ENCODE measurements around the gene HABP4. TPM values are rescaled to one million over a fixed set of nuclear protein-coding genes. Genes with fewer than 3 reads are reported as not detected.
"Not testable (repeated sequence)": the region's sequence is repeated elsewhere in the genome, so short reads cannot be mapped to it uniquely, and the experiment has no call there.

Gene HABP4
- polyA plus RNA-seq, 1 donor = 11.3 TPM

GRCh38 chr9:96499257-96499656 lies 49.3 kb downstream of the HABP4 start:
- no peak for DNase-seq

DNA sequence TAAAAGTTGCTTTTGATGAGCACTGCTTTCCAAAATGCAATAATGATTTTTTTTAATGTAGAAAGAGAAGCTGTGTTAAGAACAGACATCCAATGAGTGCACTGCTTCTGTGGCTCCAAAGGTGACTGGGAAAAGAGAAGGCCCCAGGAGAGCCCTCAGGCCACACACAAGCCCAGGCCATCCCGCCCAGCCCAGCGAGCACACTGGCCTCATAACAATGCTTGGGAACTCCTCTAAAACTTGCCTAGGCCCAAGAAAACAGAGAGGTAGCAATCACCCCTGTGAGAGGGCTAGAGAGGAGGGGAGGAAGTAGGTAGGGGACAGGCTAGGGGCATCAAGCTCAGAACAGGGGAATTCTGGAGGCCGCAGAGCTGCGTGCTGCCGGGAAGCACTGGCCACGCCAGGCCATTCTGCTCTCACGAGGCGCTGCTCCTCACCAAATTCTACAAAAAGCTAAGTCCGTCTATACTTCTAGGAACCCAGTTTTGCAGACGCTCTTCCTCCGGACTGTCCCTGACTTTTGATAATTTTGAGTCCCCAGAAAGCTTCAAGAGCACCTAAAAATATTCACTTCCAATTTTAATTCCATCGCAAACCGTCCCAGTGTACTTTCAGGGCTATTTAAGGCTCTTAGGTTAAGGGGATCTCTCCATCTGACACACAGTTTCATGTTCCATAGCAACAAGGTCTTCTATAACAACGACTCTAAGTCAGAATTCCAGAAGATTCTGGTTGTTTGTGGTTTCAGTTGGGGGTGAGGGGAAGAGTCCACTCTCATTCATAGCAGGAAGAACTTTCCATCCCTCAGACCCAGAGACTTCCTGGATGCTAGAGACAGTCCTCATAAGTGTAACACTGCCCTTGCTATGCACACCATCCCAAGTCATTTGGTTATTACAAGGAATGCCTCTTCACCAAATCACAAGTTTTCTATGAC lies 51.0 kb downstream of the HABP4 start:
- no peak for DNase-seq

- DNase-seq = no peak
Measured at GRCh38 chr9:96501633-96502538, 51.9 kb downstream of the HABP4 start.

- DNase-seq = peak; percentile 73
Measured at GRCh38 chr9:96502539-96503373, 52.8 kb downstream of the HABP4 start.

DNA sequence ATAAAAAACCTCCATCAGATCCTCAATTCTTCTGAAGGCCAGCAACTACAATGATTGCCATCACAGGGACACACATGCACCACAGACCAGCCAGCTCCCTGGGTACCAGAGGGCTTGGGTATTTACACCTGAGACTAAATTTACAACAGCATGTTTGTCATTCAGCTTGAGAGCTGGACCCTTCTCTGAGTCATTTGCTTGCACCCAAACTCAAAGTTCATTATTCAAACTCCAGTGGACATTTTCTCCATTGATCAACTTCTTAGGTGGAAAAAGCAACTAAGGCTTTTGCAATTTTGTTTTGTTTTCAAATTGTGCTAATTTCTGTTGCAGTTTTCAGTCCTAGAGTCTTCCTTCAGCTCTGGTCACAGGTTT lies 53.4 kb downstream of the HABP4 start:
- DNase-seq = not testable (repeated sequence)

GRCh38 chr9:96503918-96504317 lies 53.9 kb downstream of the HABP4 start:
- no peak for DNase-seq

DNA sequence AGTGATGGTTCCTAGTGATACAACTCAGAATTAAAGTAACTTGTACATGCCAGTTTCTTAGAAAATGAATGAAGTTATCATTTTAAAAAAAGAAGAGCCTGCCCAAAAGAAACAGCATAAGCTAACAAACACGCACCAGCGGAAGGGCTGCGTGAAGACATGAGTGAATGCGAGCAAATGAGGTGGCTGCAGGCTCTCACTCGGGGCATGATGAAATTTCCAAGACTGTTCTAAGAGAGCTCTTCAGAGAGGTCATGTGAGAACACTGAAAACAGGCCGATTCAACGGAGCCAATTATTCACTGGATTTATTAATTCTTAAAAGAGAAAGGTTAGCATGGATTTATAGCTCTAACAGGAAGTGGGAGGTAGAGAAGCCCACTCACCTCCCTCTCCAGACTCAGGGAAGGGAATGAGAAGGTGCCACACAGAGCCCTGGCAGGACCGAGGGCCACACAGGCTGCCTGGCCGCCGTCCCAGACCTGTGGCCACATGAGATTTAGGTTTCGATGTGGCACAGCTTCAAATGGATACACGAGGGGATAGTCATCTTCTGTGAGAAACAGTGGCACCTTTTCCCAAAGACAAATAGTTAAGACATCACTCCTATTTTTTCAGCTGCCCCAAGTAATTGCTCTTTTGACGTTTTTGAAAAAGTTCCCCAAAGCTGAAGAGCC lies 55.5 kb downstream of the HABP4 start:
- no peak for DNase-seq

GRCh38 chr9:96508227-96508940 lies 58.4 kb downstream of the HABP4 start:
- no peak for DNase-seq

DNA sequence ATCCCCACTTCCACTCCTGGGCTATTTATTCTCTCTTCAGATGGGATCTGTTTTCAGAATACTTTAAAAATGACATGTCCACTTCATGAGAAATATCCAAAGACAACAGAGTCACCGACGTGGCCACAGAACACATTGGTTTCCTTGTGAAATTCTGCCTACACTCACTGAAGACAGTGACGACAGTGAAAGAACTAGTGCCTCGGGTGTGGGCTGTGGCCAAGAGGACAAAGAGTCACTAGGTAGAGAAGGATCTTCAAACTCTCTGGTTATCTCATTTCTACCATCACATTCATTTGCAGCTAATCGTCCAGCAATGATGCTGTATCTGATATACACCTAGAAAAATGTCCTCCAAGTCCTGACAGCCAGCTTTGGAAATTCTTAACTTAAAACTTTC lies 59.1 kb downstream of the HABP4 start:
- DNase-seq = no peak

DNA sequence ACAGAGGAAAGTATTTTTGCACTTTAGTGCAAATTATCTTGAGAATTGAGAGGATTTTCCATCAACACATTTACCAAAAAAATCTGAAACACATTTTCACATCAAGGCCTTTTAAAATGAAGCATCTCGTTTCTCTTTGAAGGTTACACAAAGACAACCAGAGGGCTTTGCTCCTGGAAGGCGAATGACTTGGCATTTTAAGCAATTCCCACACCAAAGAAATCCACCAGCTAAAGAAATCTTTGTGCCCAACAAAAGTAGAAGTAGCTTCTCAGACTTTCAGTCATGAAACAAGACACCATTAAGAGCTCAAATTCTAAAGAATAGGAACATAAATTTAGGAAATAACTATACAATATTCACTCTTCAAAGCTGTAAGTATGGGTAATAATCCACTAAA lies 59.9 kb downstream of the HABP4 start:
- no peak for DNase-seq

- no peak for DNase-seq
Measured at GRCh38 chr9:96510258-96510657, 60.3 kb downstream of the HABP4 start.

- DNase-seq = no peak
Measured at GRCh38 chr9:96512240-96512639, 62.3 kb downstream of the HABP4 start.

- DNase-seq = no peak
Measured at GRCh38 chr9:96513622-96514021, 63.7 kb downstream of the HABP4 start.

DNA sequence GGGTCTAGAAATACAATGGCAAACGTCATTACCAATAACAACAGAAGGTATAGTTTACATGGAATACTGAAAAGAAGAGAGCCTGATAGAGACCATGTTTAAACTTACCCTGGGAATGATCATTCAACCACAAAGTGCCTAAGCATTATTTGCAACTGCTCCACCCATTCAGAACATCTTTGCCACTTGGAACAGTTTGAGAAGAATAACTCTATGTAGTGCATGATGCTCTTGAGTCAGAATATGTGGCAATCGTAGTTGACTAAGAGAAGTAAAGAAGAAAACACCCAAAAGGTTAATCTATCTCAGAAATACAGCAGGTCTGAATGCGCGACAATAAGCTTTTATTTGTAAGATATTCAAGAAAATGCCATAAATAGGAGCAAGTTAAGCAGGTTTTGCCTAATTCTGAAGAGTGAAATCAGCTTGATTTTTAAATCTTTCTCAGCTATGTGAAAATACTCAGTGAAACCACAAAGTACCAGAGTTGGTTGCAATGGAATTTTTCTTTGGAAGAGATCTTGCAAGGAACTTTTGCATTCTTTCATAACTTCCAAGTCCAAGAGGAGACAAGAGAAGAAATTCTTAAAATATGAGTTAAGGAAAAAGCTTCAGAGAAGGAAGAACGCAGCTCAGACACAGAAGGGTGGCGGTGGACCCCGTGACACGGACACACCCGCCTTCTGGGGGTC lies 64.3 kb downstream of the HABP4 start:
- no peak for DNase-seq

- no peak for DNase-seq
Measured at GRCh38 chr9:96514800-96515158, 64.8 kb downstream of the HABP4 start.

DNA sequence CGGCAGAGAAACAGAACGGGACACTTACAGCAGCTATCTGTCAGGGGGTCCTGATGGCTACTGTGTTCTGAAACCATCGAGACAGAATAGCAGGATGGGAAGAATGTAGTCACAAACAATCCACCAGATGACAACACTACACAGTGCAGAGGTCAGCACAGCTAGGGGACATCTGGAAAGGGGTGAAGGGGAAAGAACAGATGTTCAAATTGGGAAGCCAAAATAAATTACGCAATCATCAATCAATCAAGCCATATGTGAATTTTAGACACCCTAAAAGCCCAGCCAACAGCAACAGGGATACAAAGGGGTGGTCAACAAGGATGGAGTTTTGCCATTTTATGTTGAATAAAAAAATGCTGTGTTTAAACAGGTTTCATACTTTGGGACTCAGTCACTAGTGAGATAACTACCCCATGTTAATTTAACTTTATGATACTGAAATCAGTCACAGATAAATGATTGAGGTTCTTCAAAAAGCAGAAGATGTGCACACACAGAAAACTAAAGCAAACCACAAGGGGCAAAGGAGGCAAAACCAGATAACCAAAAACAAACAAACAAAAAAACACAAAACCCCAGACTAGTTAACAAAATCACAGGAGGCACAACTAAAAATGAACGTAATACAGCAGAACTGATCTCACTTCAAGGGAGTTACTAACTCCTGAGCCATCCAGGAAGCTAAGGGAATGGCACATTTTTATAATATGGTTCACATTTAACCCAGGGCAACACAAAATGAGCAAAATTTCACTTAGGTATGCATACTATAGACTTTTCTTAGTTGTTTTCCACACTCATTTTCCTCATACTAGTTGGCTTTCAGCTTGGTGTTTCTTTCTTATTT lies 65.9 kb downstream of the HABP4 start:
- no peak for DNase-seq

- DNase-seq = no peak
Measured at GRCh38 chr9:96519095-96519494, 69.1 kb downstream of the HABP4 start.

- peak; percentile 50 for DNase-seq
Measured at GRCh38 chr9:96519787-96520186, 69.8 kb downstream of the HABP4 start.

- DNase-seq = no peak
Measured at GRCh38 chr9:96522366-96522765, 72.4 kb downstream of the HABP4 start.

DNA sequence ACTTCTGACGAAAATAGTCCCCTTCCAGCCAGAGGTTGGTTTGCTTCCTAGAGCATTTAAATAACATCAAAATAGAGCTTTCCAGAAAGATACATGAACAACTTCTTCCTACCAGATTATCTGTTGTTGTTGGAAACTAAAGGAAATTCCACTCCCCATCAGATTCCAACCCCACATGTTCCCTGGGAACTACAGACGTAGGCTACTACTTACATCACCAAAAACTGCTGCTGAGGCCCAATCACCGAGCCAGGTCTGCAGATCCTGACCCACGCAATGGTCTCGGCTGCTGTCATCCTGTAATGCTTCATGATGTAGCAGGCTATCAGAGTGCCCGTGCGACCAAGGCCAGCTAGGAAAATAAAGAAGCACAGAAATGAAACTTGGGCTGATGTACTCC lies 73.4 kb downstream of the HABP4 start:
- DNase-seq = no peak
